SK-N-SH treated with all-trans-retinoic acid at 6 μM for 48 hours (cell line): ENCODE data around the gene DGCR2.

Experiments
- ATAC-seq: fragments of 200-7000 bp; cut with Tn5 transposase; 3 replicates; pipeline ENCODE4 v1.9.1; 2020; ENCODE audit warnings: mild to moderate bottlenecking, moderate library complexity
- ARNTL ChIP-seq: fragments of 450-650 bp; formaldehyde crosslinking; IDR thresholded peaks from 2 replicates; pipeline ENCODE4 v1.5.0; 2020; ENCODE audit warnings: low read depth, mild to moderate bottlenecking, moderate library complexity, borderline replicate concordance
- BACH2 ChIP-seq: fragments of 250-450 bp; sonication (Bioruptor Pico); IDR thresholded peaks from 2 replicates; pipeline ENCODE4 v1.9.0; 2021; ENCODE audit warnings: mild to moderate bottlenecking, borderline replicate concordance
- CREB5 ChIP-seq: fragments of 250-450 bp; sonication (Bioruptor Pico); IDR thresholded peaks from 2 replicates; pipeline ENCODE4 v1.5.1; 2020; ENCODE audit warnings: low read depth, mild to moderate bottlenecking, moderate library complexity
- CSDC2 ChIP-seq: fragments of 250-450 bp; sonication (Bioruptor Pico); IDR thresholded peaks from 2 replicates; pipeline ENCODE4 v1.5.0; 2020; ENCODE audit warnings: mild to moderate bottlenecking, moderate library complexity
- CSRNP3 ChIP-seq: fragments of 250-450 bp; sonication (Bioruptor Pico); IDR thresholded peaks from 2 replicates; pipeline ENCODE4 v1.5.1; 2021; ENCODE audit warnings: mild to moderate bottlenecking, moderate library complexity
- ESRRG ChIP-seq: fragments of 250-450 bp; sonication (Bioruptor Pico); IDR thresholded peaks from 2 replicates; pipeline ENCODE4 v1.6.1; 2021; ENCODE audit warnings: mild to moderate bottlenecking
- GLIS3 ChIP-seq: fragments of 250-450 bp; sonication (Bioruptor Pico); IDR thresholded peaks from 2 replicates; pipeline ENCODE4 v1.5.0; 2020; ENCODE audit warnings: mild to moderate bottlenecking, moderate library complexity
- ISL1 ChIP-seq: fragments of 250-450 bp; sonication (Bioruptor Pico); IDR thresholded peaks from 2 replicates; pipeline ENCODE4 v2.1.2; 2022; ENCODE audit warnings: mild to moderate bottlenecking, moderate library complexity
- OSR1 ChIP-seq: fragments of 250-450 bp; sonication (Bioruptor Pico); IDR thresholded peaks from 2 replicates; pipeline ENCODE4 v1.8.0; 2022; ENCODE audit warnings: moderate library complexity, mild to moderate bottlenecking, inconsistent platforms
- POU6F1 ChIP-seq: fragments of 250-450 bp; sonication (Bioruptor Pico); IDR thresholded peaks from 2 replicates; pipeline ENCODE4 v1.8.0; 2021; ENCODE audit warnings: low read depth, mild to moderate bottlenecking, moderate library complexity, borderline replicate concordance
- RARB ChIP-seq: fragments of 250-450 bp; sonication (Bioruptor Pico); IDR thresholded peaks from 2 replicates; pipeline ENCODE4 v1.8.0; 2021; ENCODE audit warnings: mild to moderate bottlenecking, moderate library complexity
- SNAI2 ChIP-seq: fragments of 250-450 bp; sonication (Bioruptor Pico); IDR thresholded peaks from 2 replicates; pipeline ENCODE4 v1.5.0; 2020; ENCODE audit warnings: mild to moderate bottlenecking, moderate library complexity
- TCF4 ChIP-seq: fragments of 250-450 bp; sonication (Bioruptor Pico); IDR thresholded peaks from 2 replicates; pipeline ENCODE4 v1.8.0; 2021; ENCODE audit warnings: mild to moderate bottlenecking, moderate library complexity, borderline replicate concordance
- TOX ChIP-seq: fragments of 250-450 bp; sonication (Bioruptor Pico); IDR thresholded peaks from 2 replicates; pipeline ENCODE4 v1.8.0; 2021; ENCODE audit warnings: mild to moderate bottlenecking, moderate library complexity, borderline replicate concordance
- TSHZ2 ChIP-seq: fragments of 250-450 bp; sonication (Bioruptor Pico); IDR thresholded peaks from 2 replicates; pipeline ENCODE4 v1.5.0; 2020; ENCODE audit warnings: mild to moderate bottlenecking, moderate library complexity
- ZC3H10 ChIP-seq: fragments of 250-450 bp; sonication (Bioruptor Pico); IDR thresholded peaks from 2 replicates; pipeline ENCODE4 v1.5.1; 2021; ENCODE audit warnings: mild to moderate bottlenecking, moderate library complexity
- ZFP3 ChIP-seq: fragments of 250-450 bp; sonication (Bioruptor Pico); IDR thresholded peaks from 2 replicates; pipeline ENCODE4 v1.5.0; 2020; ENCODE audit warnings: mild to moderate bottlenecking, moderate library complexity
- ZFP30 ChIP-seq: fragments of 450-650 bp; formaldehyde crosslinking; IDR thresholded peaks from 2 replicates; pipeline ENCODE4 v1.5.0; 2022; ENCODE audit warnings: mild to moderate bottlenecking, moderate library complexity
- ZNF565 ChIP-seq: fragments of 450-650 bp; formaldehyde crosslinking; conservative IDR thresholded peaks from 2 replicates; pipeline ENCODE4 v1.5.0; 2020; ENCODE audit warnings: low read depth, mild to moderate bottlenecking, moderate library complexity
- ZNF70 ChIP-seq: fragments of 450-650 bp; formaldehyde crosslinking; IDR thresholded peaks from 2 replicates; pipeline ENCODE4 v1.5.0; 2020; ENCODE audit warnings: mild to moderate bottlenecking, moderate library complexity
- ZNF8 ChIP-seq: fragments of 450-650 bp; formaldehyde crosslinking; IDR thresholded peaks from 2 replicates; pipeline ENCODE4 v1.5.0; 2020; ENCODE audit warnings: mild to moderate bottlenecking, moderate library complexity

Gene DGCR2

GRCh38 chr22:19050117-19050516, 72.1 kb downstream of the DGCR2 start (continued):
- TF ChIP-seq TCF4 (no peak), OSR1 (CRISPR knock-in tag) (no peak), ZNF8 (CRISPR knock-in tag) (no peak)

GRCh38 chr22:19048531-19048930, 73.7 kb downstream of the DGCR2 start:
- no peak for ATAC-seq
- no peak for TF ChIP-seq ZNF8 (CRISPR knock-in tag)

- TF ChIP-seq ESRRG (CRISPR knock-in tag) = no peak
- no peak for TF ChIP-seq ZNF565 (CRISPR knock-in tag)
- no peak for TF ChIP-seq ZNF70 (CRISPR knock-in tag)
- no peak for TF ChIP-seq TCF4
- no peak for TF ChIP-seq POU6F1 (CRISPR knock-in tag)
- TF ChIP-seq ZFP3 = no peak
- no peak for TF ChIP-seq RARB (CRISPR knock-in tag)
- TF ChIP-seq ISL1 = no peak
- no peak for TF ChIP-seq ZFP30 (CRISPR knock-in tag)
- no peak for TF ChIP-seq OSR1 (CRISPR knock-in tag)
- TF ChIP-seq ZC3H10 = no peak
- TF ChIP-seq GLIS3 (CRISPR knock-in tag) = no peak
- TF ChIP-seq ARNTL (CRISPR knock-in tag) = no peak
- no peak for TF ChIP-seq TSHZ2 (CRISPR knock-in tag)
- no peak for TF ChIP-seq SNAI2 (CRISPR knock-in tag)
- no peak for TF ChIP-seq BACH2 (CRISPR knock-in tag)
- no peak for TF ChIP-seq CSRNP3 (CRISPR knock-in tag)
- TF ChIP-seq, all 23 proteins: peak for 0
- ATAC-seq = no peak
Measured at GRCh38 chr22:19047993-19048392, 74.2 kb downstream of the DGCR2 start.

GRCh38 chr22:19046719-19047609, 75.2 kb downstream of the DGCR2 start:
- TF ChIP-seq CREB5 (no peak), ZNF565 (CRISPR knock-in tag) (no peak), ZFP30 (CRISPR knock-in tag) (no peak), ESRRG (CRISPR knock-in tag) (no peak), ZNF70 (CRISPR knock-in tag) (no peak), TCF4 (no peak), TOX (CRISPR knock-in tag) (no peak), ISL1 (no peak), RARB (CRISPR knock-in tag) (no peak), ZFP3 (no peak), OSR1 (CRISPR knock-in tag) (no peak), ARNTL (CRISPR knock-in tag) (no peak), BACH2 (CRISPR knock-in tag) (no peak), ZNF8 (CRISPR knock-in tag) (no peak), SNAI2 (CRISPR knock-in tag) (no peak), TSHZ2 (CRISPR knock-in tag) (no peak), CSDC2 (CRISPR knock-in tag) (no peak), ZC3H10 (no peak)
- no peak for ATAC-seq
